H1 (cell line): ENCODE measurements around the gene PSMA5. TPM values are rescaled to one million over a fixed set of nuclear protein-coding genes. Genes with fewer than 3 reads are reported as not detected.

Source experiments
- CREB1 ChIP-seq: IDR thresholded peaks from 2 replicates; pipeline ENCODE4 v1.6.1; 2012; ENCODE audit warnings: inconsistent platforms
- CTBP2 ChIP-seq: IDR thresholded peaks from 2 replicates; pipeline ENCODE4 v1.7.0; 2011; ENCODE audit warnings: borderline replicate concordance, mild to moderate bottlenecking, moderate library complexity, mixed read lengths, low read length; ENCODE audit not compliant: insufficient read depth, insufficient read length
- E2F6 ChIP-seq: IDR thresholded peaks from 2 replicates; pipeline ENCODE4 v1.6.1; 2012; ENCODE audit warnings: inconsistent platforms
- HDAC2 ChIP-seq, 2 experiments: fragments of 300-600 bp in 1 of 2; sonication (generic) in 1 of 2; IDR thresholded peaks; 2 replicates each; pipeline ENCODE4 v1.6.1; 2011 to 2012; ENCODE audit warnings: low read depth in 2 of 2, low read length in 2 of 2, mild to moderate bottlenecking in 2 of 2, moderate library complexity in 2 of 2, borderline replicate concordance in 1 of 2, inconsistent platforms in 1 of 2
- NRF1 ChIP-seq: IDR thresholded peaks from 2 replicates; pipeline ENCODE4 v1.6.1; 2011; ENCODE audit warnings: mild to moderate bottlenecking, low read depth, low read length, improper control_type of control experiment
- POLR2A ChIP-seq, 2 experiments: IDR thresholded peaks; 1 replicate in 1 of 2; 2 replicates in 1 of 2; pipeline ENCODE4 v1.6.1; 2011; ENCODE audit warnings: low read depth in 2 of 2, low read length in 2 of 2, mild to moderate bottlenecking in 2 of 2; ENCODE audit errors: control extremely low read depth in 1 of 2
- TEAD4 ChIP-seq: IDR thresholded peaks from 2 replicates; pipeline ENCODE4 v1.6.1; 2012; ENCODE audit warnings: low read depth, low read length, inconsistent platforms, mixed read lengths
- polyA plus RNA-seq, 7 experiments: library from polyadenylated mRNA; depleted of rRNA in 3 of 7; stranded (reverse) in 5 of 7; unstranded in 2 of 7; fragments of >200 nt in 5 of 7; fragments of 200-250 nt in 2 of 7; gene quantifications; 1 replicate in 5 of 7; 2 replicates in 1 of 7; 4 replicates in 1 of 7; pipeline versions ENCODE4 v1.2.1 to v1.2.3, GENCODE V29; 2011 to 2013; ENCODE audit warnings: missing spikeins in 2 of 7, mixed read lengths in 2 of 7
- total RNA-seq: library from RNA; stranded (reverse); fragmentation: NEBNext Ultra II Directional; extraction: Animal tissue kit (Norgen Biotek cat#: 25700); gene quantifications from 2 replicates; pipeline ENCODE4 v1.2.1, GENCODE V29; 2021
- TF ChIP-seq, protein P1 (sequence below): fragments of 300-600 bp; sonication (generic); IDR thresholded peaks from 2 replicates; pipeline ENCODE4 v1.7.1; 2012; ENCODE audit warnings: low read length, moderate library complexity, mild to moderate bottlenecking, inconsistent platforms; ENCODE audit not compliant: insufficient replicate concordance
- TF ChIP-seq, protein P2 (sequence below): IDR thresholded peaks from 2 replicates; pipeline ENCODE4 v1.6.1; 2012; ENCODE audit warnings: inconsistent platforms
- TF ChIP-seq, protein P3 (sequence below): IDR thresholded peaks from 2 replicates; pipeline ENCODE4 v1.6.1; 2011; ENCODE audit warnings: low read length, improper control_type of control experiment

The PSMA5 gene
- total and polyA plus RNA-seq, 2 of the 8 experiments (the other 6 are each of a cell fraction or from before 2014, with no cell fraction given): 140 to 166 TPM

DNA sequence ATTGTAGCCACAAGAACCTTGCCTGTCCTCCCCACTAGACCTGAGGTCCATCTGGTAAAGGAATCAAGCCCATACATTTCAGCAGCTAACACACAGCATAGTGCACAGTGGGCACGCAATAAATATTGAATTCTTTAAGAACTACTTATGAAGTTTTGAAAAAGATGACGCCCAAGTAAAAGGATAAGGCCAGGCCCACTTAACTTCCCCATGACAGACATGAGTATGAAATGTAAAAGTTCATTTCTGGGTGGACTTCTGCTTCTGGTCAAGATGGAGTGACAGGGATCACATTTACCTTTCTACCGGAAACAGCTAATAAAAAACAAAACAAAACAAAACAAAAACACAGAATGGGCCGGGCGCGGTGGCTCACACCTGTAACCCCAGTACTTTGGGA lies 54.0 kb downstream of the PSMA5 start (continued):
- TF ChIP-seq, protein P1, sequence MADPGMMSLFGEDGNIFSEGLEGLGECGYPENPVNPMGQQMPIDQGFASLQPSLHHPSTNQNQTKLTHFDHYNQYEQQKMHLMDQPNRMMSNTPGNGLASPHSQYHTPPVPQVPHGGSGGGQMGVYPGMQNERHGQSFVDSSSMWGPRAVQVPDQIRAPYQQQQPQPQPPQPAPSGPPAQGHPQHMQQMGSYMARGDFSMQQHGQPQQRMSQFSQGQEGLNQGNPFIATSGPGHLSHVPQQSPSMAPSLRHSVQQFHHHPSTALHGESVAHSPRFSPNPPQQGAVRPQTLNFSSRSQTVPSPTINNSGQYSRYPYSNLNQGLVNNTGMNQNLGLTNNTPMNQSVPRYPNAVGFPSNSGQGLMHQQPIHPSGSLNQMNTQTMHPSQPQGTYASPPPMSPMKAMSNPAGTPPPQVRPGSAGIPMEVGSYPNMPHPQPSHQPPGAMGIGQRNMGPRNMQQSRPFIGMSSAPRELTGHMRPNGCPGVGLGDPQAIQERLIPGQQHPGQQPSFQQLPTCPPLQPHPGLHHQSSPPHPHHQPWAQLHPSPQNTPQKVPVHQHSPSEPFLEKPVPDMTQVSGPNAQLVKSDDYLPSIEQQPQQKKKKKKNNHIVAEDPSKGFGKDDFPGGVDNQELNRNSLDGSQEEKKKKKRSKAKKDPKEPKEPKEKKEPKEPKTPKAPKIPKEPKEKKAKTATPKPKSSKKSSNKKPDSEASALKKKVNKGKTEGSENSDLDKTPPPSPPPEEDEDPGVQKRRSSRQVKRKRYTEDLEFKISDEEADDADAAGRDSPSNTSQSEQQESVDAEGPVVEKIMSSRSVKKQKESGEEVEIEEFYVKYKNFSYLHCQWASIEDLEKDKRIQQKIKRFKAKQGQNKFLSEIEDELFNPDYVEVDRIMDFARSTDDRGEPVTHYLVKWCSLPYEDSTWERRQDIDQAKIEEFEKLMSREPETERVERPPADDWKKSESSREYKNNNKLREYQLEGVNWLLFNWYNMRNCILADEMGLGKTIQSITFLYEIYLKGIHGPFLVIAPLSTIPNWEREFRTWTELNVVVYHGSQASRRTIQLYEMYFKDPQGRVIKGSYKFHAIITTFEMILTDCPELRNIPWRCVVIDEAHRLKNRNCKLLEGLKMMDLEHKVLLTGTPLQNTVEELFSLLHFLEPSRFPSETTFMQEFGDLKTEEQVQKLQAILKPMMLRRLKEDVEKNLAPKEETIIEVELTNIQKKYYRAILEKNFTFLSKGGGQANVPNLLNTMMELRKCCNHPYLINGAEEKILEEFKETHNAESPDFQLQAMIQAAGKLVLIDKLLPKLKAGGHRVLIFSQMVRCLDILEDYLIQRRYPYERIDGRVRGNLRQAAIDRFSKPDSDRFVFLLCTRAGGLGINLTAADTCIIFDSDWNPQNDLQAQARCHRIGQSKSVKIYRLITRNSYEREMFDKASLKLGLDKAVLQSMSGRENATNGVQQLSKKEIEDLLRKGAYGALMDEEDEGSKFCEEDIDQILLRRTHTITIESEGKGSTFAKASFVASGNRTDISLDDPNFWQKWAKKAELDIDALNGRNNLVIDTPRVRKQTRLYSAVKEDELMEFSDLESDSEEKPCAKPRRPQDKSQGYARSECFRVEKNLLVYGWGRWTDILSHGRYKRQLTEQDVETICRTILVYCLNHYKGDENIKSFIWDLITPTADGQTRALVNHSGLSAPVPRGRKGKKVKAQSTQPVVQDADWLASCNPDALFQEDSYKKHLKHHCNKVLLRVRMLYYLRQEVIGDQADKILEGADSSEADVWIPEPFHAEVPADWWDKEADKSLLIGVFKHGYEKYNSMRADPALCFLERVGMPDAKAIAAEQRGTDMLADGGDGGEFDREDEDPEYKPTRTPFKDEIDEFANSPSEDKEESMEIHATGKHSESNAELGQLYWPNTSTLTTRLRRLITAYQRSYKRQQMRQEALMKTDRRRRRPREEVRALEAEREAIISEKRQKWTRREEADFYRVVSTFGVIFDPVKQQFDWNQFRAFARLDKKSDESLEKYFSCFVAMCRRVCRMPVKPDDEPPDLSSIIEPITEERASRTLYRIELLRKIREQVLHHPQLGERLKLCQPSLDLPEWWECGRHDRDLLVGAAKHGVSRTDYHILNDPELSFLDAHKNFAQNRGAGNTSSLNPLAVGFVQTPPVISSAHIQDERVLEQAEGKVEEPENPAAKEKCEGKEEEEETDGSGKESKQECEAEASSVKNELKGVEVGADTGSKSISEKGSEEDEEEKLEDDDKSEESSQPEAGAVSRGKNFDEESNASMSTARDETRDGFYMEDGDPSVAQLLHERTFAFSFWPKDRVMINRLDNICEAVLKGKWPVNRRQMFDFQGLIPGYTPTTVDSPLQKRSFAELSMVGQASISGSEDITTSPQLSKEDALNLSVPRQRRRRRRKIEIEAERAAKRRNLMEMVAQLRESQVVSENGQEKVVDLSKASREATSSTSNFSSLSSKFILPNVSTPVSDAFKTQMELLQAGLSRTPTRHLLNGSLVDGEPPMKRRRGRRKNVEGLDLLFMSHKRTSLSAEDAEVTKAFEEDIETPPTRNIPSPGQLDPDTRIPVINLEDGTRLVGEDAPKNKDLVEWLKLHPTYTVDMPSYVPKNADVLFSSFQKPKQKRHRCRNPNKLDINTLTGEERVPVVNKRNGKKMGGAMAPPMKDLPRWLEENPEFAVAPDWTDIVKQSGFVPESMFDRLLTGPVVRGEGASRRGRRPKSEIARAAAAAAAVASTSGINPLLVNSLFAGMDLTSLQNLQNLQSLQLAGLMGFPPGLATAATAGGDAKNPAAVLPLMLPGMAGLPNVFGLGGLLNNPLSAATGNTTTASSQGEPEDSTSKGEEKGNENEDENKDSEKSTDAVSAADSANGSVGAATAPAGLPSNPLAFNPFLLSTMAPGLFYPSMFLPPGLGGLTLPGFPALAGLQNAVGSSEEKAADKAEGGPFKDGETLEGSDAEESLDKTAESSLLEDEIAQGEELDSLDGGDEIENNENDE: no peak
- TF ChIP-seq NRF1: no peak
- TF ChIP-seq, protein P2, sequence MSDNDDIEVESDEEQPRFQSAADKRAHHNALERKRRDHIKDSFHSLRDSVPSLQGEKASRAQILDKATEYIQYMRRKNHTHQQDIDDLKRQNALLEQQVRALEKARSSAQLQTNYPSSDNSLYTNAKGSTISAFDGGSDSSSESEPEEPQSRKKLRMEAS: no peak
- TF ChIP-seq HDAC2 (IDR thresholded peaks at IDR 0.05; ENCODE audit: borderline replicate concordance in 1 of 2, low read depth in 2 of 2, low read length in 2 of 2): no peak
- TF ChIP-seq POLR2A (IDR thresholded peaks at IDR 0.05; ENCODE audit: control extremely low read depth in 1 of 2, low read depth in 2 of 2, low read length in 2 of 2): no peak
- TF ChIP-seq E2F6: no peak
- no peak for TF ChIP-seq CREB1
- TF ChIP-seq TEAD4: no peak
- TF ChIP-seq CTBP2: no peak
- TF ChIP-seq, protein P3, sequence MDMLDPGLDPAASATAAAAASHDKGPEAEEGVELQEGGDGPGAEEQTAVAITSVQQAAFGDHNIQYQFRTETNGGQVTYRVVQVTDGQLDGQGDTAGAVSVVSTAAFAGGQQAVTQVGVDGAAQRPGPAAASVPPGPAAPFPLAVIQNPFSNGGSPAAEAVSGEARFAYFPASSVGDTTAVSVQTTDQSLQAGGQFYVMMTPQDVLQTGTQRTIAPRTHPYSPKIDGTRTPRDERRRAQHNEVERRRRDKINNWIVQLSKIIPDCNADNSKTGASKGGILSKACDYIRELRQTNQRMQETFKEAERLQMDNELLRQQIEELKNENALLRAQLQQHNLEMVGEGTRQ: no peak
